ENCODE data around the gene CDH22.

Gene CDH22

DNA sequence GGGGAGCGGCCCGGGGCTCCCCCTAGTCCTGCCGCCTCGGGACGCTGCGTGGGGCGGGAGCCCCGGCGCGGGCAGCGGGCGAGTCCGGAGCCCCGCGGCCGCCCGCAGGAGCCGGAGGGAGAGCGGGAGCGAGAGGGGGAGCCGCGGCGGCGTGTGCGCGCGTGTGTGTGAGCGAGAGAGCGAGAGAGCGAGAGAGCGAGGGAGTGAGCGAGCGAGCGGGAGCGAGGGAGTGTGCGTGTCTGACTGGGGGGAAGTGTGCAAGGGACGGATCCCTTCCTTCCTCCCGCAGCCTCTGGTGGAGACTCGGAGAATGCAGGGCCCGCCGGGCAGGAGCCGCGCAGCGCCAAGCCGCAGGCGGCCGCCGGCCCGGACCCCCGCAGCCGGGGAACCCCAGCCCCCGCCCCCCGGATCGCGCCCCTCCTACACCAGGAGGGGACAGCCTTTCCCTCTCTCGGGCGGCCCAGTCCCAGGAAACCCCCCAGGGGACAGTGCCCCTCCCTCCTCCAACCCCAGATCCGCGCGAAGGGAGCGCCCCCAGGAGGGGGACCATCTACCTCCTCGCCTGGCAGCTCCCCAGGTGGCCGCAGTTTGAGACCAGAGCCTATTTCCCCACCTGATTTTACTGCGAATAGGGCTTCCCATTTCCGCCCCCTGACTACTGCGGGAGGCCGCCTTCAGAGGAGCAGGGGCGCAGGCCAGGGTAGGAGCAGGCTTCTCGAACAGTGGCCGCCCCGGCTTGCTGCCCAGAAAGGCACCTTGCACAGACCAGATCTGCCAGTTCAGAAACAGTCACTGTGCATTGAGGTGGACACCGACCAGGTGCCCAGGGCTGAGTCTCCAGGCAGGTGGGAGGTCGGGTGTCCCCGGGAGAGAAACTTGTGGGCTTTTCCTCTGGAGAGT lies at the start of gene CDH22:
TSS of gene CDH22 (minus strand) at position 241 of the 900 bp plus-strand sequence. CDS start 57,204 bp downstream, outside the sequence.
- TF ChIP-seq, protein P1, sequence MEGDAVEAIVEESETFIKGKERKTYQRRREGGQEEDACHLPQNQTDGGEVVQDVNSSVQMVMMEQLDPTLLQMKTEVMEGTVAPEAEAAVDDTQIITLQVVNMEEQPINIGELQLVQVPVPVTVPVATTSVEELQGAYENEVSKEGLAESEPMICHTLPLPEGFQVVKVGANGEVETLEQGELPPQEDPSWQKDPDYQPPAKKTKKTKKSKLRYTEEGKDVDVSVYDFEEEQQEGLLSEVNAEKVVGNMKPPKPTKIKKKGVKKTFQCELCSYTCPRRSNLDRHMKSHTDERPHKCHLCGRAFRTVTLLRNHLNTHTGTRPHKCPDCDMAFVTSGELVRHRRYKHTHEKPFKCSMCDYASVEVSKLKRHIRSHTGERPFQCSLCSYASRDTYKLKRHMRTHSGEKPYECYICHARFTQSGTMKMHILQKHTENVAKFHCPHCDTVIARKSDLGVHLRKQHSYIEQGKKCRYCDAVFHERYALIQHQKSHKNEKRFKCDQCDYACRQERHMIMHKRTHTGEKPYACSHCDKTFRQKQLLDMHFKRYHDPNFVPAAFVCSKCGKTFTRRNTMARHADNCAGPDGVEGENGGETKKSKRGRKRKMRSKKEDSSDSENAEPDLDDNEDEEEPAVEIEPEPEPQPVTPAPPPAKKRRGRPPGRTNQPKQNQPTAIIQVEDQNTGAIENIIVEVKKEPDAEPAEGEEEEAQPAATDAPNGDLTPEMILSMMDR (IDR thresholded peaks at IDR 0.05): no peak

DNA sequence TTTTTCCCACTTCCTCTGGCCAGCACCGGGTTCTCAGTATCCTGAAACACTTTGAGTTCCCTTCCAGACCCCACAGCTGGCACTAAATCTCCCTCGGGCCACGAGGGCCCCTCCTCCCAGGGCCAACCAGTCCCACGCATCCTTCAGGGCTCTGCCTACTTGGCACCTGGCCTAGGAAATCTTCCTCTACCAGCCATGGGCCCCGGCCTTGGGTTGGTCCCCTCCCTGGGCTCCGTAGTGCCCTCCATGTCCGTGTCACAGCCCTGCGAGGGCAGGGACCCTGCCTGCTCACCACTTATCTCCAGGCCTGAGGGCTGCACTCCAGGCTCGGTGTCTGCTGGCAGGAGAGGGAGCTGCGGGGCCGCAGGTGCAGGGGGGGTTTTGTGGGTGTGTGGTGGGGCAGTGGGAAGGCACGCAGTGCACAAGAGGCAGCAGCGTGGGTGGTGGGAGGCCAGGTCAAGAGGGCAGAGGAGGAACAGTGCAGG lies 48.8 kb upstream of the CDH22 start:
- Histone ChIP-seq H3K27ac (peak overlapping the region; percentile 41 to 68), H3K4me3 (peak overlapping the region; percentile 29)
- DNase-seq (ENCODE audit: low spot score): no peak
- TF ChIP-seq, protein P1 (IDR thresholded peaks at IDR 0.05): no peak

More for the DNA sequence above, at the start of gene CDH22:
- no peak within 1 kb of the TSS for H3K27ac ChIP-seq
- no peak for DNase-seq (ENCODE audit: low spot score)
- H3K4me3 ChIP-seq: peak within 1 kb of the TSS; percentile 64

DNA sequence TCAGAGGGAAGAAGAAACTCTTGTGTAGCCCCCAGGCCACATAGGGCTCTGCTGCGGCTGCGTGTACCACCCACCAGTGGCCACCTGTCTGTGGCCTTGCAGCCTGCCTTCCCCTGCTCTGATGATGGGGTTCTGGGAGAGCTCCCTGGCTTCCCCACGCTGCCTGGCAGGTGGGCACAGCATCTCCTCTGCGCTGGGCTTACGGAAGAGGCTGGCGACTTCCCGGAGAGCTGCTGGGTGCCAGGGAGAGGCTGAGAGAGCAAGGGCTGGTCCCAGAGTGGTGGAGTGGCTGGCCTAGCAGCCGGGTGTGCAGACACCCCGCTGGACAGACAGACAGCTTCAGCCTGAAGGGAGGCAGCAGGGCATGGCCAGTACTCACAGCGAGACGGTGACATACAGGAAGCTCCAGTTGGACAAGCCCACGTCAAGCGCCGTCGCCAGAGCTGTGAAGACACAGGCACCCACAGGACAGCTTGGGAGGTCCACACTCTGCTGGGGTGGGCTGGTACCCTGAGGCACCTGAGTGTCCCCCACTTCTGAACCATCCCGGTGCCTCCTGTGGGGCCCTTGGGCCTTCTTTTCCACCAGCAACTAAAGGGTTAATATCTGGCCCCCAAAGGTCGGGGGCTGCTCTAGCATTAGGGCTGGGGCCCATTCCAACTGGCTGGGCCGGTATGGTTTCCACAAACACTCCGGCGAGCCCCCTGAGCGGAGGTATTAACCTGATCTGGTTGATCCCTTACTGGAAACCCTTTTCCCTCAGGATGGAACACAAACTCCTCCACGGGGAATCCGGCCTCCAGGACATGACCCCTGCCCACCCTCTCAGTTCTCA lies 48.1 kb upstream of the CDH22 start:
- peak overlapping the region; percentile 29 for H3K4me3 ChIP-seq
- TF ChIP-seq, protein P1 (IDR thresholded peaks at IDR 0.05): no peak
- H3K27ac ChIP-seq: peak overlapping the region; percentile 41 to 68
- DNase-seq (ENCODE audit: low spot score): no peak

DNA sequence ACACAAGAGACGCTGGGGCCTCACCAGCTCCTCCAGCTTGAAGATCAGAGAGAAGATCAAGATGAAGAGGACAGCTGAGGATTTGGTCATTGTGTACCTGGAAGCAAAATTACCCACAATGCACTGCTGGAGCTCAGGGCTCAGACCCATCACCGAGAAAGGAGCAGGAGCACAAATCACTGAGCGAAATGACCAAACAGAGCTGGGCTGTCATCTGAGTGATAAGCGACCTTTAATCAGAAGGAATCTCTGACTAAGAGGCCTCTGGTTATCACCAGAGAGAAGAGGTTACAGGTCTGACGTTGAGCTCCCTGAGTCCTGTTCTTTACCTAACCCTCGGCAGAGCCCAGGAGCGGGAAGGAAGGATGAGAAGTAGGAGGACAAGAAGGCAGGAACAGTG lies 47.5 kb upstream of the CDH22 start:
- DNase-seq (ENCODE audit: low spot score): no peak
- H3K27ac ChIP-seq: no peak overlapping the region

GRCh38 chr20:46354920-46355654 lies 46.8 kb upstream of the CDH22 start:
- Histone ChIP-seq H3K27ac (no peak overlapping the region), H3K4me3 (no peak overlapping the region)
- no peak for DNase-seq (ENCODE audit: low spot score)
- TF ChIP-seq, protein P1 (IDR thresholded peaks at IDR 0.05): no peak

More for the DNA sequence above, 47.5 kb upstream of the CDH22 start:
- TF ChIP-seq, protein P1 (IDR thresholded peaks at IDR 0.05): no peak
- H3K4me3 ChIP-seq: no peak overlapping the region

DNA sequence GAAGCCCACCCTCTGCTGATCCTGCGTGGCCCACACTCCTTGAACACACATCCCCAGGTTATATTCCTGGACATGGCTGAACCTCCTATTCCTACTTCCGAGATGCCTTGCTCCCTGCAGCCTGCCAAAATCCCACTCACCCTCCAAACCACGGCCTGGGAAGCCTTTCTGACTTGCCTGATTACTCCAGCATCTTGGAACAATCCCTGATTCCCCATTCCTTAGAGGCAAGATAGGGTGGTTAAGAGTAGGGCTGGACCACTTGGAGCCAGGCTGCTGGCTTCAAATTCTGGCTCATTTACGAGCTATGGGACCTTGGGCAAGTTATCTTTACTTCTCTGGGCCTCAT lies 45.9 kb upstream of the CDH22 start:
- TF ChIP-seq, protein P1 (IDR thresholded peaks at IDR 0.05): no peak
- Histone ChIP-seq H3K4me3 (no peak overlapping the region), H3K27ac (no peak overlapping the region)
- no peak for DNase-seq (ENCODE audit: low spot score)
